ENCODE data around the gene SLU7.

SLU7 gene

GRCh38 chr5:160361624-160362228, 57.2 kb downstream of the SLU7 start:
- Histone ChIP-seq H3K27me3 (ENCODE audit: insufficient read depth, low read depth) (no peaks in the 10 kb centered on the region), H3K4me2 (no peak overlapping the region), H2AFZ (ENCODE audit: low read depth) (no peak overlapping the region), H3K4me3 (IDR thresholded peaks at IDR 0.05; ENCODE audit: insufficient read depth, low read depth, low read length) (no peak overlapping the region), H4K20me1 (ENCODE audit: insufficient read depth) (no peaks in the 10 kb centered on the region), H3K4me1 (ENCODE audit: low read depth, poor library complexity, severe bottlenecking) (no peaks in the 10 kb centered on the region), H3K79me2 (ENCODE audit: insufficient read depth, low read depth) (no peaks in the 10 kb centered on the region), H3K27ac (no peak overlapping the region), H3K36me3 (ENCODE audit: insufficient read depth) (no peaks in the 10 kb centered on the region), H3K9ac (no peak overlapping the region)
- no peak for TF ChIP-seq CTCF (conservative IDR thresholded peaks at IDR 0.05; ENCODE audit: low read depth, low read length)

- no peaks in the 10 kb centered on the region for H3K4me1 ChIP-seq (ENCODE audit: low read depth, poor library complexity, severe bottlenecking)
- no peaks in the 10 kb centered on the region for H4K20me1 ChIP-seq (ENCODE audit: insufficient read depth)
- no peaks in the 10 kb centered on the region for H3K79me2 ChIP-seq (ENCODE audit: insufficient read depth, low read depth)
- no peak overlapping the region for H3K4me3 ChIP-seq (IDR thresholded peaks at IDR 0.05; ENCODE audit: insufficient read depth, low read depth, low read length)
- no peak overlapping the region for H3K9ac ChIP-seq
- no peaks in the 10 kb centered on the region for H3K27me3 ChIP-seq (ENCODE audit: insufficient read depth, low read depth)
- no peaks in the 10 kb centered on the region for H3K36me3 ChIP-seq (ENCODE audit: insufficient read depth)
- H3K4me2 ChIP-seq, result no peak overlapping the region
- no peak overlapping the region for H3K27ac ChIP-seq
- no peak overlapping the region for H2AFZ ChIP-seq (ENCODE audit: low read depth)
- TF ChIP-seq CTCF (conservative IDR thresholded peaks at IDR 0.05; ENCODE audit: low read depth, low read length), result no peak
Observed at GRCh38 chr5:160360310-160360709, 58.6 kb downstream of the SLU7 start.

- no peaks in the 10 kb centered on the region for H3K27me3 ChIP-seq (ENCODE audit: insufficient read depth, low read depth)
- H3K27ac ChIP-seq, result no peak overlapping the region
- no peak for TF ChIP-seq CTCF (conservative IDR thresholded peaks at IDR 0.05; ENCODE audit: low read depth, low read length)
- H3K4me1 ChIP-seq (ENCODE audit: low read depth, poor library complexity, severe bottlenecking), result no peaks in the 10 kb centered on the region
- H3K36me3 ChIP-seq (ENCODE audit: insufficient read depth), result no peaks in the 10 kb centered on the region
- H3K79me2 ChIP-seq (ENCODE audit: insufficient read depth, low read depth), result no peaks in the 10 kb centered on the region
- H3K4me3 ChIP-seq (IDR thresholded peaks at IDR 0.05; ENCODE audit: insufficient read depth, low read depth, low read length), result no peak overlapping the region
- no peak overlapping the region for H3K9ac ChIP-seq
- H4K20me1 ChIP-seq (ENCODE audit: insufficient read depth), result no peaks in the 10 kb centered on the region
- no peak overlapping the region for H2AFZ ChIP-seq (ENCODE audit: low read depth)
- no peak overlapping the region for H3K4me2 ChIP-seq
Observed at GRCh38 chr5:160359816-160360215, 59.1 kb downstream of the SLU7 start.

GRCh38 chr5:160359242-160359641, 59.6 kb downstream of the SLU7 start:
- H4K20me1 ChIP-seq (ENCODE audit: insufficient read depth), result no peaks in the 10 kb centered on the region
- no peak overlapping the region for H3K4me3 ChIP-seq (IDR thresholded peaks at IDR 0.05; ENCODE audit: insufficient read depth, low read depth, low read length)
- H3K27ac ChIP-seq, result no peak overlapping the region
- no peaks in the 10 kb centered on the region for H3K79me2 ChIP-seq (ENCODE audit: insufficient read depth, low read depth)
- no peak overlapping the region for H3K4me2 ChIP-seq
- no peak overlapping the region for H2AFZ ChIP-seq (ENCODE audit: low read depth)
- H3K36me3 ChIP-seq (ENCODE audit: insufficient read depth), result no peaks in the 10 kb centered on the region
- no peak overlapping the region for H3K9ac ChIP-seq
- H3K27me3 ChIP-seq (ENCODE audit: insufficient read depth, low read depth), result no peaks in the 10 kb centered on the region
- no peak for TF ChIP-seq CTCF (conservative IDR thresholded peaks at IDR 0.05; ENCODE audit: low read depth, low read length)
- no peaks in the 10 kb centered on the region for H3K4me1 ChIP-seq (ENCODE audit: low read depth, poor library complexity, severe bottlenecking)

Measured in KMS-11 (cell line).